GM21717 (cell line): ENCODE data around the gene BBIP1.

ENCODE experiments used
- ATAC-seq: cut with Tn5 transposase; IDR thresholded peaks from one replicate; pipeline ENCODE4 v1.9.1; 2021; ENCODE audit warnings: mild to moderate bottlenecking, moderate library complexity; ENCODE audit not compliant: unreplicated experiment

The BBIP1 gene

GRCh38 chr10:110863956-110864355 is 55.0 kb downstream of the BBIP1 start:
- ATAC-seq, result no peak

DNA sequence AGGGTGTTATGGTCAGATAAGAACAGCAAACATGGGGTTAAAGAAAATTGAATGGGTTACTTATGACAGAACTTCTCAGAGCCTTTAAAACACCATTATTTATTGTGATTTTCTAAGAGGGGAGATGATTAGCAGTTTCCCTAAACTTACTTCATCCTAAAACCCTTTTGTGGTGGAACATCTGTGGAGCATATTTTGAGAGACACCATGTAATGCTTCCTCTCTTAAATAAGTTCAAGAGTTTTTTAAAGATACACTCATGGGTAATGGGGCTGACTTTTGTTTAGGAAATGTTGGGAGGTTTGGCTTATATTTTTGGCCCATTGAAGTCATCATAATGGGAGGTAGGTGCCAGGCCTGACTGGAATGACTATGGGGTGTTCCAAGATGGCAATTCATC is 55.6 kb downstream of the BBIP1 start:
- no peak for ATAC-seq

DNA sequence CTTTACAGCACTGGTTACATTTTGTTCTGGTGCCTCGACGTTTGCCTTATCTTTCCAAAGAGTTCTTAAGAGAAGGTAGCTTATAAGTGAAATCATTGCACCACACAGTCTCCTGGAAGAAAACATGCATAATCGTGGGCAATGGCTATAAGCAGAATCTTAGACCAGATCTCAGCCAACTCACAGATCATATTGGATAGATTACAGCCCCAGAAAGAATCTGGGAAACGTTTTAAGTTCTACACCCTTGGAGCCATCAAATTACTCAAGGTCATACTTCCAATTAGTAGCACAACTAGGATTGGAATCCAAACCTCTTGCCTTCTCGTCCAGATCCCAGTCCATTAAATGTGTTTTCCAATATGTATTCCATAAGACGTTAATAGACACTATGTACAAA is 56.0 kb downstream of the BBIP1 start:
- no peak for ATAC-seq

GRCh38 chr10:110861930-110862649 is 56.9 kb downstream of the BBIP1 start:
- no peak for ATAC-seq

GRCh38 chr10:110861476-110861875 is 57.5 kb downstream of the BBIP1 start:
- no peak for ATAC-seq

- peak; percentile 58 for ATAC-seq
These were observed 58.3 kb downstream of the BBIP1 start for GRCh38 chr10:110860576-110861241.

GRCh38 chr10:110859973-110860376 is 59.0 kb downstream of the BBIP1 start:
- no peak for ATAC-seq

DNA sequence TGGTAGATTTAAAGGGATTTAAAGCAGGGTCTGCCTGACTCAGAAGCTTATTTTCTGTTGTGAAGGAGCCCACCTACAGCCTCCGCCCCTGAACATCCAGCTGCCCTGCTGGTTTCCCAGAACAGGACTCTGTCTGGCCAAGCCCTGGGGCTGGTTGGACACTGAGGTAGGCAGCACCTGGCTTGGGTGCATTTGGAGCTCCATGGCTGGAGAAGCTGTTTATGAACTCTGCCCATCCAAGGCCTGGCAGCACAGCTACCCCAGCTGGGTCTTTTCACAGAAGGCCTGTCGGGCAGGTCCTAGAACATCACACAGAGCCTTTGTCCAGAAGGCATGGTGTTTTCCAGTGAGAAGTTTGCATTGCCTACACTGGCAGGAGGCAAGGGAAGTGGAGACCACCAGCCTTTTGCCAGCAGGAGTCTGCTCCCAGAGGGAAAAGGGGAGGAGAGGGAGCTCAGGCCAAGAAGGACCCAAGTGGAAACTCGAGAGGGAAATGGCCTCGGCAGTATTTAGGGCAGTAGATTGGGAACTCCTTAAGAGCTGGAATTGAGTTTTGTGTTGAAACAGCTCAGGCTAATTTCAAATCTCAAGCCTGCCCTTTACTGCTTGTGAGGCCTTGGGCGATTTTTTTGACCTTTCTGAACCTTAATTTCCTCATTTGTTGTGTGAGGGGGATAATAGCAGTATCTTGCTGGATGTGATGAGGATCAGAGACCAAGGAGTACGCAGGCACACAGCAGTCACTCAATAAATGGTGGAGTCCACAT is 59.6 kb downstream of the BBIP1 start:
- no peak for ATAC-seq

GRCh38 chr10:110858297-110858934 is 60.6 kb downstream of the BBIP1 start:
- no peak for ATAC-seq

GRCh38 chr10:110857265-110858171 is 61.5 kb downstream of the BBIP1 start:
- no peak for ATAC-seq

GRCh38 chr10:110853921-110854605 is 64.9 kb downstream of the BBIP1 start:
- ATAC-seq, result no peak

- ATAC-seq, result no peak
These were observed 66.0 kb downstream of the BBIP1 start for GRCh38 chr10:110852947-110853346.

GRCh38 chr10:110852255-110852896 is 66.6 kb downstream of the BBIP1 start:
- no peak for ATAC-seq

- no peak for ATAC-seq
These were observed 67.9 kb downstream of the BBIP1 start for GRCh38 chr10:110851020-110851612.

- ATAC-seq, result no peak
These were observed 68.9 kb downstream of the BBIP1 start for GRCh38 chr10:110850099-110850498.
